Tibial nerve (tissue), 4 donors: Measurements from ENCODE around the gene TTC23.

Experiments used
- CTCF ChIP-seq, 5 experiments: fragments of 200-600 bp in 3 of 5; fragments of 450-650 bp in 2 of 5; sonication (generic) in 3 of 5; IDR thresholded peaks; one replicate each; pipeline ENCODE4 v1.5.1; 2016 to 2019; ENCODE audit warnings: antibody characterized with exemption in 5 of 5, mild to moderate bottlenecking in 3 of 5, moderate library complexity in 2 of 5
- EP300 ChIP-seq, 2 donors: sonication (generic); formaldehyde crosslinking; IDR thresholded peaks; one replicate each; pipeline ENCODE4 v1.6.1; 2017; ENCODE audit warnings: antibody characterized with exemption in 2 of 2, mild to moderate bottlenecking in 1 of 2
- POLR2A ChIP-seq, 2 donors: fragments of 450-650 bp; IDR thresholded peaks; one replicate each; pipeline ENCODE4 v1.6.1; 2017; ENCODE audit warnings: antibody characterized with exemption in 2 of 2, mild to moderate bottlenecking in 2 of 2, moderate library complexity in 2 of 2

GRCh38 chr15:99109555-99110021 is 139.8 kb downstream of the TTC23 start:
- TF ChIP-seq CTCF (IDR thresholded peaks at IDR 0.05) (no peak), POLR2A (IDR thresholded peaks at IDR 0.05) (no peak), EP300 (IDR thresholded peaks at IDR 0.05) (no peak)
